HG02759 (cell line): ENCODE data around the gene PACSIN1.
"Not testable (repeated sequence)": the region's sequence is repeated elsewhere in the genome, so short reads cannot be mapped to it uniquely, and the experiment has no call there.

Experiments used
- ATAC-seq: cut with Tn5 transposase; IDR thresholded peaks from one replicate; pipeline ENCODE4 v1.9.1; 2021; ENCODE audit warnings: mild to moderate bottlenecking, moderate library complexity; ENCODE audit not compliant: unreplicated experiment

Gene PACSIN1

DNA sequence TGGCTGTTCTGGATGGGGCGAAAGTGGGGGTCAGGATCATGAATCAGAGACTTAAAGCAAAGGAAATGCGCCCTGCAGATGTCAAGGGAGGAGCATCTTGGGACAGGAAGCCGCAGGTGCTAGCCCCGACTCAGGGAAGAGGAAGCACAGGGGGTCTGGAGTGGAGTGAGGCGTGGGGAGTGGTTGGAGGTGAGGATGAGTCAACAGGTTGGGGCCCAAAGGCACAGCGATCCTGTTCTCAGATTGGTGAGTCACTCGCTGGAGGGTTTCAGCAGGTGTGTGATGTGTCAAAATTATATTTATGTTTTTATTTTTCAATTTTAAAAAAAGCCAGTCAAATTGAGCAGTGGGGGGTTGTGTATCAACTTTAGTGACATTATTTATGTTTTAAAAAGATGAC, 19.0 kb downstream of the PACSIN1 start:
- peak; percentile 45 for ATAC-seq

DNA sequence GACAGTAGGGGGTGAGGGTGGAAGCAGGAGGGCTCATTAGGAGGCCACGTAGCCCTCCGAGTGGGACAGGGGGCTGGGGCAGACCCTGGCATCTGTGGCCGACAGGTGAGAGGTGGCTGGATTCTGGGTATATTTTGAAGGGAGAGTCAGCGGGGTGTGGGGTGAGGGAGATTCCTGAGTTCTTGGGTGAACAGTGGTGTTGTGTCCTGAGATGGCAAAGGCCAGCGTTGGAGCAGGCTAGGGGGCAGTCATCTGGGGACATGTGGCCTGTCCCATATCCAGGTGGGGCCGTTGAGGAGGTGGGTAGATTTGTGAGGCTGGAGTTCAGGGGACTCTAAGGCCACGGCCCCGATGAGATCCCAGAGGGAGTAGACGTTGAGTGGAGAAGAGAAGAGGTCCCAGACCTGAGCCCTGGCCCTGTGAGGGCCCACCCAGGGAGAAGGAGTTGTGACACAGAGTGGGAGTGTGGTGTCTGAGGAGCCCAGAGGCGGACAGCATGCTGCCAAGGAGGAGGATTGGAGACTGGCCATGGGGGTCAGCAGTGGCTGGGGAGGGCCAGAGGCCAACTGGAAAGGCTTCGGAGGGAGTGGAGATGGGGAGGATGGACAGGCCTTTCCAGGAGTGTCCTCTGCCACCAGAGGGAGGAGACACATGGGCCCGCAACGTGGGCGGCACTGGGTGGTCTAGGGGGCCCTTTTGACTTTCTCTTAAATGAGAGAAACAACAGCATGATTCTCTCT, 19.6 kb downstream of the PACSIN1 start:
- ATAC-seq: no peak

DNA sequence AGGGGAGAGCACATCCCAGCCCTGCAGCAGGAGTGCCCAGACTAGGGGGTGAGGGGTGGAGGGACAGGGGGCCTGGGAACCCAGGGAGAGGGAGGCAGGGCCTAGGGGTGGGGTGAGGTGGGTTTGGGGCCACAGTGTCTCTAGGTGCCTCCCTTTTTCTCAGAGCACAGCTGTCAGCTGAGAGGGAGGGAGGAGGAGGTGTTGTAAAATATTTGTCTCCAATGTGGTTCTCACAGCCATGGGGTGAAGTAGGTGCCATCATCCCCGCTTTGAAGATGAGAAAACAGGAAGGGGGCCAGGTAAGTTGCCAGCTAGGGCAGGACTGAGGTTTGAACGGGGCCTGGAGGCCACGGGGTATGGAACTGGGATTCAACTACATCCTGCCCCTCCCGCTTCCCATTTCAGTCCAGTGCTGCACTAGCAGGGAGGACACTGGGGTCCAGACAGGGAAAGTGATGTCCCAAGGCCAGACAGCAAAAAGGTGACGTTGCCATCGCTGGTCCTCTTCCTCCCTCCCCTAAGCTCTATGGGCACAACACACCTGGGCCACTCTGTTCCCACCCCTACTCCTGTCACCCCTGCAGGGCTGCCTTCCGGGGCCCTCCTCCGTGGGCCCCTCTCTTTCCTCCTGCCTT, 20.3 kb downstream of the PACSIN1 start:
- ATAC-seq: no peak

DNA sequence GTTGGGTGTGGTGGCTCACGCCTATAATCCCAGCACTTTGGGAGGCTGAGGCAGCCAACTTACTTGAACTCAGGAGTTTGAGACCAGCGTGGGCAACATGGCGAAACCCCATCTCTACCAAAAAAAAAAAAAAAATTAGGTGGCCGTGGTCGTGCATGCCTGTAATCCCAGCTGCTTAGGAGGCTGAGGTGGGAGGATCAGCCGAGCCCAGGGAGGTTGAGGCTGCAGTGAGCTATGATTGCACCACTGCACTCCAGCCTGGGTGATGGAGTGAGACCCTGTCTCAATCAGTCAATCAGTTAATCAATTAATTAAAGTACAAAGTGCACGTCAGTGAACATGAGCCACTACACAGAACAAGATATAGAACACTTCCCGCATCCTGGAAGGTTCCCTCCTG, 21.0 kb downstream of the PACSIN1 start:
- not testable (repeated sequence) for ATAC-seq

DNA sequence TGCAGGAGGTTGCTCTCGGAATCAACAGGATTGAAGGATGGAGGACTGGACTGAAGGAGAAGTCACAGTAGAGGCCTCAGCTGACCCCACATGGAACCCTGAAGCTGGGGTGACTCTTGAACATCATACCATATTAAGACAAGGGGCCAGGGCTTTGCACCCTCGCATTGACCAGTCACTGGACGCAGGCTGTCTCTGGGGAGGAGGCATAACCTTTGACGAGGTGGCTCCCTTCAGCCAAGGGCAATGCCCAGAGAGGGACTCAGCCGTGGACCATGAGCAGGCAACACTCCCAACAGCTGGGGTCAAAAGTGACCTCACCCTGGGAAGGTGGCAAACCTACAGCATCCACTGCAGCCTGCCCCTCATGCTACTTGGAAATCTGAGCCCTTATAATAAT, 21.7 kb downstream of the PACSIN1 start:
- no peak for ATAC-seq

DNA sequence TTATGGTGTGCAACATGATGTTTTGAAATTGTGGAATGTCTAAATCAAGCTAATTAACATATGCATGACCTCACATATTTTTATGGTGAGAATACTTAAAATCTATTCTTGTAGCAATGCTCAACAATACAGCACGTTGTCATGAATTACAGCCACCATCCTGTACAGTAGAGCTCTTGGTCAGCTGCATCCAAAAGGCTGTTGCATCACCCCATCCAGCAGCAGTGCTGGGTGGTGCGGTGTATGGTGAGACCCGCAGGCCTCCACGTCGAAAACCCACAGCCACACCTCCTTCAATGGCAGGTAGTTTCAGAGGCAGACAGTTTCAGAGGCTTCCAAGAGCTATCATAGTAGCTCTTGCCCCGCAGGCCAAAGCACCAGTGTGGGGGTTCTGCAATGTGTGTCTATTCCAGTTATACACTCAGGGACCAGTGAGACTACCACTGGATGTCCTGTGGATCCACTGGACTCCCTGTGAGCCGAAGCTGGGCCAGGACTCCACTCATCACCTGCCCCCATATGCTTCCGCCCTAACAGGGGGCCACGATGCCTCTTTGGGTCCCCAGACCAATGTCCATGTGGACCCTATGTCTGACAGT, 23.4 kb downstream of the PACSIN1 start:
- no peak for ATAC-seq

DNA sequence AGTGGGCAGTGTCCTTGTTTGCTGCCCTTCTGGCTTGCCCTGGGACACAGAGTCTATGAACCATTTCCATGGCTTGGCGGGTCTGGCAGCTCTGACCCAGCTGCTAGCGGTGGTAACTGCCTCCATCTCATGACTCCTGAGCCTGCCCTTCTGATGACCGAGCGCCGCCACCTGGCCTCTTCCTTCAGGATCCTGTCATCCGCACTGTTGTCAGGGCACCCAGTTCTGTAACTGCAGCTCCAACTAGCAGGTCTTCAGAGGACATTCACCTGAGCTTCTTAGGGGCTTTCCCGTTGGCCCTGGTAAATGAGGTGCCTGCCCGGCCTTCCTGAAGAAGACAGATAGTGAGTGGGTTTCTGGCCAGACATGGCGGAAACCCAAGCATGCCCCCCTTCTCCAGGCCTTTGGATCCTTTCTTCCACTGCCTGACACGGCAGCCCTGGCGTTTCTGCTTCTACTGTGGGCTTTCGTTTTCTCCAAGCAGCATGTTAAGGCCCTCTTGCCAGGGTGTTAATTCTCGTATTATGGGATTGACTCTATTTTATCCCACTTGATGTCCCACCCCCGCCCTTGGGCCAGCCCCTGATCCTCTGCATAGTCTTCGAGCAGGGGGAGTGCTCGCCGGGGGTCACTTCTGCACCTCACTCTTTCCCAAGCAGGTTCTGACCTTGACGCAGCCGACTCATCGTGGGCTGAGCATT, 24.7 kb downstream of the PACSIN1 start:
- no peak for ATAC-seq

DNA sequence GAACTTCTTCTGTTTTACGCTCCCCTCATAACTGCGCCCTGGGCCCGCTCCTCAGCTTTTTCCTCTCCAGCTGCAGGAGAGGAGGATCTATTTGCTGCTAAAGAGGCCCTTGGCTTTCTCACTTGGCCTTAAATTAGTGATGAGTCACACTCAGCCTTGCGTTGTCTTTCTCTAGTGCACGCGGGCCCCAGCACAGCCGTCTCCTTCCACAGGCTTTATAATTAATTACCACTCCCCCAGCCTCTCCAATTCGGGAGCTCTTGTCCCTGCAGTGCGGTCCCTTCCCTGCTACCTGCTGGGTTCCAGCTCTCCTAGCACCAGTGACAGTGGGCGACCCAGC, 25.2 kb downstream of the PACSIN1 start:
- no peak for ATAC-seq

DNA sequence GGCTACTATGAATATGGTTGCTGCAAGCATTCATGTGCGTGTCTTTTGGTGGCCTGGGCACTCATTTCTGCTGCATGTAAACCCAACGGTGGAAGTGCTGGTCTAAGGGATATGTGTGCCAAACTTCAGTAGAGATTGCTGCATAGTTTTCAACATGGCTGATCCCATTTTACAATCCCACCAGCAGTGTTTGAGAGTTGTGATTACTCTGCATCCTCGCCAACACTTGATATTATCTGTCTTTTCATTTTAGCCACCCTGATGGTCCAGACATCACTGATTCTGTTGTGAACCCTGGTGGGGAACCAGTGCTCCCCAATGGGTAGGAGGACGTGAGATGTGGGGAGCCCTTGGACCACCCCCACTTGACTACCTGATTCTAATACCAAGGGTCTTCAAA, 27.5 kb downstream of the PACSIN1 start:
- ATAC-seq: no peak

DNA sequence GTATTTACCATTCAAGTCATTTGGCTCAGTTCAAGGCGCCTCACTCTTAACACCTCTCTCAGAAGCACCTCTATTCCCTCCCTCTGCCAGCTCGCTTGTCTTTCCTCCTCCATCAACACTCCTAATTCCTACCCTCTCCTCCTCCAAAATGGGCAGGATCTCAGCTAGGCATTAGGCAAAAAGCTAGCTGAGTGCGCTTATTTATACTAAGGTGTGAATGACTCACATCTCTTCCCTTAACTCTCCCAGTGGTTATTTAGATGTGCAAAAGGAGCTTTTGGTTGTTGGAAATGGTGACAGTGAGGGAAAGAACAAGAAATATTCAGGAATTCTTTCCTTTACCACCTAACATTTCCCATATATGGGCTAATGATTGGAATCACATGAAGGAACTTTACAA, 29.1 kb downstream of the PACSIN1 start:
- no peak for ATAC-seq

DNA sequence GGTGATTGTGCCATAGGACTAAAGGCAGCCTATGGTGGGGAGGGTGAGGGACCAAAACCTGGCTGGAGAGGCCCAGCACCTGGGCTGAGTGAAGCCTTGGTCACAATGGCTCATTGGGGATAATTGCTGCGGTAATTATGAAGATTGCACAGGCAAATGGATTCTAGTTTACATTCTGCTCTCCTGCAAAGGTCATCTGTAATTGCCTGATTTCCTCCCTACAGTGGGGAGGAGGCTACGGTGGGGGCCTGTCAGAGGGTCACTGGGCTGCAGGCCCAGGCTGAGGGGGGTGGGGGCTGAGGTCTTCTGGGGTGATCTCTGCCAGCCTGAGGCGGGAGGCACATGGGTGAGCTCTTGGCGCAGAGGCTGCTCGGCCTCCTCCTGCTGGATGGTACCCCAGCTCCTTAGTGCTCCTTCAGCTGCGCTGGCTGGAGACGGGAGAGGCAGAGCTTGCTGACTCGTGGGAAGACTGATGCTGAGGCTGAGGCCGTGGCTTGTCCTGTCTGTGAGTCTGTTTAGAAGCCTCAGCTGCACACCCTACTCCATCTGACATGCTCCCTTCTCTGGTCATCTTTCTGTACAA, 30.3 kb downstream of the PACSIN1 start:
- ATAC-seq: no peak

DNA sequence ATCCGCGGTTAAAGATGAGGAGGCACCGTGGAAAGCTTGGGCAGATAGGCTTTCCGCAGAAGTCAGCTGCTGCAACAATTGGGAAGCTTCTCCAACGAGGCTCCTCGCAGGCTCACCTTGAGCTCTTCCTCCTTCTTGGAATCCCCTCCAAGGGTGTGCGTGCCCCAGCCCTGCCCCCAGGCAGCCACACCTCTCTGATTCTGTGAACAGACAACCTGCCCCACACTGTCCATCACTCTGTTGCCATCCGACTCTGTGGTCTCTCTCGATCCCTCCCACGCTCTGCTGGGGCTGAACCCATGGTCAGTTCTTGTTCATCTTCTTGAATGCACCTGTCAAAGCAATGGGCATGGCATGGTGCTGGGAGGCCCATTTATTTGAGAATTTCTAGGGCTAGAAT, 31.5 kb downstream of the PACSIN1 start:
- ATAC-seq: no peak

DNA sequence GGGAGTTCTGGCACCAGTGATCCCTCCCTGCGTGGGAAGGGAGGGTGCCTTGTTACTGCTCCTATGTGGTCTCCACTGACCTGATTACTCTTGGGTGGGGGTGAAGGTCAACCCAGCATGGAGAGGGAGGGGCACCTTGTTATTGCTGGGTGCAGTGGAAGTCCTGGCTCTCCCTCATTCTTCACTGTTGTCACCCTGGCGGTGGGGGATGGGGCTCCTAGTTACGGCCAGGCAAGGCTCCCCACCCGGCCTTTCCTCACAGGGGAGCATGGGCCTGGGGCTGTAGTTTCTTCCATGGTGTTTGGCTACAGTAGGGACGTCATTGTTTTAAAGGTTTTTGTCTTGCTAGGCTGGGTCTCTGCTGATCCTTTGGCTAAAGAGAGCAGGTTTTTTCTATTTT, 40.8 kb downstream of the PACSIN1 start:
- no peak for ATAC-seq

DNA sequence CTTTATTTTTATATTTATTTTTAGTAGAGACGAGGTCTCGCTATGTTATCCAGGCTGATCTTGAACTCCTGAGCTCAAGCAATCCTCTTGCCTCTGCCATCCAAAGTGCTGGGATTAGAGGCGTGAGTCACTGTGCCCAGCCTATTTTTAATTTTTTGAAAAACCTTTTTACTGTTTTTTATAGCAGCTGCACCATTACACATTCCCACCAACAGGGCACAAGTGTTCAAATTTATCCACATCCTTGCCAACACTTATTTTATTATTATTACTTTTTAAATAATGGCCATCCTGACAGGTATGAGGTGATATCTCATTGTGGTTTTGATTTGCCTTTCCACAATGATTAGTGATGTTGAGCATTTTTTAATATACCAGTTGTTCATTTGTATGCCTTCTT, 42.5 kb downstream of the PACSIN1 start:
- ATAC-seq: no peak

DNA sequence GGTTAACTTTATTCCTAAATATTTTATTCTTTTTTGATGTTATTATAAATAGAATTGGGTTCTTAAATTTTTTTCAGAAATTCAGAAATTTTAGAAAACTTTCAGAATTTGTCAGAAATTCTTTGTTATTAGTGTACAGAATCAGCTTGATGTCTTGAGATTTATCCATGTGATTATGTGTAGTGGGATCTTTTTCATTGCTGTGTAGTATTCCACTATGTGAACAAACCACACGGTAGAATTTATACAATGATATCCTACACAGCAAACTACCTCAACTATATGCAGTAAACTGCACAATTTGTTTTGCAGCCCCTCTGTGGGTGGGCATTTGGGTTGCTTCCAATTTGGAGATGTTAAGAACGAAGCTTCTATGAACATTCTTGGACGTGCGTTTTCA, 43.9 kb downstream of the PACSIN1 start:
- no peak for ATAC-seq

DNA sequence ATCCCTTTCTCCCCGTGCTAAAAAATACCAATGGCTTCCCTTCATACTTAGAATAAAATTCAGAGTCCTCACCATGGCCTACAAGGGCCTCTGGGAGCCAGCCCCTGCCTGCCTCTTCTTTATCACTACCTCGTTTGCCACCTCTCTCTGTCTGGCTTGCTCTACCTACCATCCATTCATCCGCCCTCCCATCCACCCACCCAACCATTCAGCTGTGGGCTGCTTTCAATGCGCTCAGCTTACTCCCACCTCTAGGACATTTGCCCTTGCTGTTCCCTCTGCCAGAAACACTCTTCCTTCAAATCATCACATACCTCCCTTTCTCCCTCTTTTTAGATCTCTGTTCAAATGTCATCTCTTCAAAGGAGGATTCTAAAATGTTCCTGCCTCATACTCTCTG, 44.4 kb downstream of the PACSIN1 start:
- ATAC-seq: no peak

DNA sequence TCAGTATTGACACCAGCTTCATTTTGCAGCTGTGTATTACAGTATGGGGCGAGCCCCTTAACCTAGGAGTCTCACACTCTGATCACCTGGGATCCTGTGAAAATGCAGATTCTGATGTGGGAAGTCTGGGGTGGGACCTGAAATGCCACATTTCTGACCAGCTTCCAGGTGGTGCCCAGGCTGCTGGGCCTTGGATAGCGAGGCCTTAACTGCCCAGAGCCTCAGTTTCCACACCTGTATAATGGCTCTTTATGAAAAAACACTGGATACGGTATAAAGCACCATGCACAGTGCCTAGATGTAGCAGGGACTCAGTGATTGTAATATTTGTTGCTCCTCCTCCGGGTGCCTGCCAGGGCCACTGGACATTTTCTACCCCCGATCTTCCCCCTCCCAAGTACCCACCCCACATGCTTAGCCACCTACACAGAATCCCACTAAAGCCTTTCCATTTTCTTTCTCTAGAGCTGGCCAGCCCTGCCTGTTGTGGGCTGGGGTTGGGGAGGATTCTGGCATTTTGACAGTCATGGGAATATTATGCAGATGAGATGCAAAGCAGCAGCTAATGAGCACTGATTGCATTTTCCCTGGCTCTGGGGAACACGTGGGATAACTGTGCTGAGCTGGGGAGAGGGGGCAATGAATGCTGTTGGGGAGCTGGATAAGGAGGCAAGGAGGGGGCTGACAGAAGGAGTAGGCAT, 45.5 kb downstream of the PACSIN1 start:
- ATAC-seq: no peak

DNA sequence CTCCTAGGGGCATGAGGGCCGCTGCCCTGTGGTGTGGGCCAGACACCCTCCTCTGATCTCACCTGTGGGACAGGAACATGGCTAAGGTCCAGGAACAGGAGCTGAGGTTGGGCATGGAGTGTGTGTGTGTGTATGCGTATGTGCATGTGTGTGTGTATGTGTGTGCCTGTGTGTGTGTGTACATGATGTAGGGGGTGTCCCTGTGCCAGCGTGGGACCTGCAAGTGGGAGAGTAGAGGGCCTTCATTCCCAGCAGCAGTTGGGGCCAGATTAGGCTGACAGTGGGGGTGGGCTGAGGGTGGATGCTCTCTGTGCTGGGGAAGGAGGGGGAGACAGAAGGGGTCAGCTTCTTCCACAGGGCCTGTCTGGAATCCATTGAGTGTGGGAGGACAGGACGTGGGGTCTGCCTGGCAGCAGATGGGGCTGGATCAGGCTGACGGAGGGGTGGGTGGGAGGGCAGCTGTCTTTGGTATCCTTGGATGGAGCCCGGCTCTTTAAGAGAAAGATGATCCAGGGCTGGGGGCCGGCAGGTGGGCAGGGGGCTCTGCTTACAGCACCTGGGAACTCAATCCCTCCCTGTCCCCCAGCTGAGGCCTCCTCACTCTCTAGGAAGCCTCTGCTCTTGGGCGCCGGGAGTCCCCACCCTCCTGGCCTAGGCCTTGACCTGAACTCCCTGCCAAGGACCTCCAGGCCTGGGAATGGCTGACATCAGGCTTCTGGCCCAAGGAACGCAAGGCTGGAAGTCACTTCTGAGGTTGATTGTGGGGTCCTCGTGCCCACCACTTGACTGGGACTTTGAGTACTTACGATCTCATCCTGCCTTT, 46.2 kb downstream of the PACSIN1 start:
- no peak for ATAC-seq

DNA sequence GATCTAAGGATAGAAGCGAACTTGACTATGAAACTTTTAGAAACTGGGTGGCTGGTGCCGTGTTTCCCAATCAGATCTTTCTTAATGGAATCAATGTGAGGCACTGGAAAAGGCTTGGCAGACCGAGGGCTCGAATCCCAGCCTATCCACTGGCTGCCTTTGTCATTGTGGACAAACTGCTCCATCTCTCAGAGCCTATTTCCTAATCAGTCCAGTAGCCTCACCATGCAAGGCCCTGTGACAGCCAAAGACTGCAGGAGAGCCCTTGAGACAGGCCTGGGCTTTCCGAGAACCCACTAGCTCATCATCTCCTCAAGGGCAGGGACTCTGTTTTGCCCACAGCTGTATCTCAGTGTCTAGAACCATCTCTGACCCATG, 46.9 kb downstream of the PACSIN1 start:
- ATAC-seq: no peak

DNA sequence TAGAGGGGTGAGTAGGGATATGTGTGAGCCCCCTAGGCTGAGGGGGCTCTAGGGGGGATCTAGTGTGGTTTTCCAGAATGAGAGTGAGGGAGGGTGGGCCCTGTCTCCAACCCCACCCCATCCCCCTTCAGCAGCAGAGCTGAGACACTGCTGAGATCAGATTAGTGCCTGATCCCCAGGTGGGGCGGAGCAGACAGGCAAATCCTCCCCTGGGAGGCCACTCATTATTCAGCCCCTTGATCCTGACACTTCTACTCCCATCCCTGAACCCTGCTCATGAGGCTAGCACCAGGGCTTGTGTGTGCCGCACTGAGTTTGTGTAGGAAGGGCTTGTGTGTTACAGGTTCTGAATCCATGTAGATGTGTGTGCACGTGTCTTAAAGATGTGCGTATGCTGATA, 47.8 kb downstream of the PACSIN1 start:
- no peak for ATAC-seq
